Nephron progenitor cell (in vitro differentiated cells): ENCODE results near the gene LIPF.

Experiments used
- DNase-seq: peaks from one replicate; pipeline ENCODE4 v3.0.0; 2021
- H3K27ac Mint-ChIP-seq: 2 replicates; pipeline ENCODE4 v1.8.0; 2021; ENCODE audit warnings: mild to moderate bottlenecking, moderate library complexity, mixed read lengths
- H3K27me3 Mint-ChIP-seq: 2 replicates; pipeline ENCODE4 v1.8.0; 2021; ENCODE audit warnings: mild to moderate bottlenecking, low read depth, mixed read lengths; ENCODE audit not compliant: poor library complexity
- H3K36me3 Mint-ChIP-seq: 2 replicates; pipeline ENCODE4 v1.8.0; 2021; ENCODE audit warnings: low read depth, mixed read lengths
- H3K4me1 Mint-ChIP-seq: 2 replicates; pipeline ENCODE4 v1.8.0; 2021; ENCODE audit warnings: mixed read lengths
- H3K4me3 Mint-ChIP-seq: 2 replicates; pipeline ENCODE4 v1.8.0; 2021; ENCODE audit warnings: mild to moderate bottlenecking, moderate library complexity, mixed read lengths
- H3K9me3 Mint-ChIP-seq: 2 replicates; pipeline ENCODE4 v1.8.0; 2021; ENCODE audit warnings: mild to moderate bottlenecking, moderate library complexity, mixed read lengths
- CTCF ChIP-seq: fragments of 200-600 bp; sonication (generic); IDR thresholded peaks from 2 replicates; pipeline ENCODE4 v1.5.0; 2021; ENCODE audit warnings: antibody characterized with exemption

Gene LIPF

GRCh38 chr10:88687853-88688467 is 23.7 kb downstream of the LIPF start:
- Mint-ChIP-seq H3K27me3 (peaks cover 9% of the 10 kb centered on the region), H3K27ac (no peak overlapping the region), H3K9me3 (peaks cover 4% of the 10 kb centered on the region), H3K36me3 (no peaks in the 10 kb centered on the region), H3K4me1 (no peaks in the 10 kb centered on the region), H3K4me3 (no peak overlapping the region)
- DNase-seq: no peak
- peak; percentile 83 for TF ChIP-seq CTCF

- TF ChIP-seq CTCF: no peak
- no peak for DNase-seq
- Mint-ChIP-seq H3K36me3 (no peaks in the 10 kb centered on the region), H3K27me3 (peaks cover 8% of the 10 kb centered on the region), H3K4me1 (no peaks in the 10 kb centered on the region), H3K9me3 (peaks cover 4% of the 10 kb centered on the region), H3K4me3 (no peak overlapping the region), H3K27ac (no peak overlapping the region)
Measured at GRCh38 chr10:88689366-88689765, 25.1 kb downstream of the LIPF start.

GRCh38 chr10:88693392-88694020 is 29.3 kb downstream of the LIPF start:
- no peak for DNase-seq
- Mint-ChIP-seq H3K27ac (no peak overlapping the region), H3K36me3 (no peaks in the 10 kb centered on the region)

GRCh38 chr10:88702848-88703597 is 38.8 kb downstream of the LIPF start:
- H3K9me3 Mint-ChIP-seq: no peaks in the 10 kb centered on the region
- H3K27ac Mint-ChIP-seq: no peak overlapping the region
- peaks cover 16% of the 10 kb centered on the region for H3K4me1 Mint-ChIP-seq
- TF ChIP-seq CTCF: no peak
- no peaks in the 10 kb centered on the region for H3K36me3 Mint-ChIP-seq
- H3K27me3 Mint-ChIP-seq: peaks cover 7% of the 10 kb centered on the region
- H3K4me3 Mint-ChIP-seq: no peak overlapping the region
- DNase-seq: no peak

More at GRCh38 chr10:88693392-88694020, 29.3 kb downstream of the LIPF start:
- H3K9me3 Mint-ChIP-seq: peaks cover 4% of the 10 kb centered on the region
- no peak for TF ChIP-seq CTCF
- no peaks in the 10 kb centered on the region for H3K4me1 Mint-ChIP-seq
- H3K27me3 Mint-ChIP-seq: peaks cover 8% of the 10 kb centered on the region
- no peak overlapping the region for H3K4me3 Mint-ChIP-seq

GRCh38 chr10:88705958-88706357 is 41.7 kb downstream of the LIPF start, which contains the start of gene LIPK:
LIPK (plus strand) TSS chr10:88706249; CDS start chr10:88724544, 18,295 bp downstream.
- DNase-seq: no peak
- H3K9me3 Mint-ChIP-seq: no peaks in the 10 kb centered on the region

More at GRCh38 chr10:88705958-88706357, 41.7 kb downstream of the LIPF start, which contains the start of gene LIPK:
- H3K27ac Mint-ChIP-seq: no peak within 1 kb of the TSS
- peaks cover 2% of the 10 kb centered on the region for H3K27me3 Mint-ChIP-seq
- H3K4me3 Mint-ChIP-seq: no peak within 1 kb of the TSS
- H3K4me1 Mint-ChIP-seq: peaks cover 16% of the 10 kb centered on the region
- TF ChIP-seq CTCF: no peak
- H3K36me3 Mint-ChIP-seq: no peaks in the 10 kb centered on the region
